Measurements from ENCODE around the gene MAP4K3. TPM values are rescaled to one million over a fixed set of nuclear protein-coding genes. Genes with fewer than 3 reads are reported as not detected.

Gene MAP4K3
- total RNA-seq, 1 experiment from 2014 or later = 35.5 TPM

- H3K9me3 ChIP-seq (ENCODE audit: low read depth, low read length, poor library complexity, severe bottlenecking) = no peaks in the 10 kb centered on the region
- no peak for TF ChIP-seq EZH2 (IDR thresholded peaks at IDR 0.05; ENCODE audit: borderline replicate concordance, low read depth, low read length, poor library complexity, severe bottlenecking)
- no peak for TF ChIP-seq CTCF (conservative IDR thresholded peaks at IDR 0.05; ENCODE audit: low read depth, low read length)
- BruUV-seq (replicated peaks) = no TSS peak
- H3K27ac ChIP-seq (ENCODE audit: low read depth, low read length, poor library complexity, severe bottlenecking) = no peak overlapping the region
- DNase-seq (ENCODE audit: low spot score) = no peak
- H3K4me1 ChIP-seq (ENCODE audit: insufficient read depth, low read length, poor library complexity, severe bottlenecking) = no peaks in the 10 kb centered on the region
- intact Hi-C loops (cut with micrococcal nuclease; ENCODE audit: unreplicated experiment) = no loop called here
- H3K27me3 ChIP-seq (replicated peaks; ENCODE audit: insufficient read depth, low read depth, low read length, poor library complexity) = no peaks in the 10 kb centered on the region
- no peaks in the 10 kb centered on the region for H3K36me3 ChIP-seq (ENCODE audit: insufficient read depth, low read length, poor library complexity, severe bottlenecking)
- ChIA-PET POLR2A (ENCODE audit: low non-redundant PET) (no interaction called here), CTCF (no interaction called here)
- H3K4me3 ChIP-seq (ENCODE audit: low read depth, low read length, poor library complexity, severe bottlenecking) = no peak overlapping the region
Observed at GRCh38 chr2:39320162-39320561, 116.9 kb downstream of the MAP4K3 start.

GRCh38 chr2:39313575-39313974 is 123.5 kb downstream of the MAP4K3 start:
- no peak for DNase-seq (ENCODE audit: low spot score)
- Histone ChIP-seq H3K9me3 (ENCODE audit: low read depth, low read length, poor library complexity, severe bottlenecking) (no peaks in the 10 kb centered on the region), H3K27me3 (replicated peaks; ENCODE audit: insufficient read depth, low read depth, low read length, poor library complexity) (no peaks in the 10 kb centered on the region), H3K36me3 (ENCODE audit: insufficient read depth, low read length, poor library complexity, severe bottlenecking) (no peaks in the 10 kb centered on the region), H3K4me3 (ENCODE audit: low read depth, low read length, poor library complexity, severe bottlenecking) (no peak overlapping the region), H3K4me1 (ENCODE audit: insufficient read depth, low read length, poor library complexity, severe bottlenecking) (no peaks in the 10 kb centered on the region), H3K27ac (ENCODE audit: low read depth, low read length, poor library complexity, severe bottlenecking) (no peak overlapping the region)
- TF ChIP-seq EZH2 (IDR thresholded peaks at IDR 0.05; ENCODE audit: borderline replicate concordance, low read depth, low read length, poor library complexity, severe bottlenecking) (no peak), CTCF (conservative IDR thresholded peaks at IDR 0.05; ENCODE audit: low read depth, low read length) (no peak)
- CTCF ChIA-PET = no interaction called here
- intact Hi-C loops (cut with micrococcal nuclease; ENCODE audit: unreplicated experiment) = no loop called here
- no TSS peak for BruUV-seq (replicated peaks)
- POLR2A ChIA-PET (ENCODE audit: low non-redundant PET) = no interaction called here

- no peak overlapping the region for H3K27ac ChIP-seq (ENCODE audit: low read depth, low read length, poor library complexity, severe bottlenecking)
- H3K9me3 ChIP-seq (ENCODE audit: low read depth, low read length, poor library complexity, severe bottlenecking) = no peaks in the 10 kb centered on the region
- H3K4me3 ChIP-seq (ENCODE audit: low read depth, low read length, poor library complexity, severe bottlenecking) = no peak overlapping the region
- CTCF ChIA-PET = no interaction called here
- DNase-seq (ENCODE audit: low spot score) = no peak
- H3K27me3 ChIP-seq (replicated peaks; ENCODE audit: insufficient read depth, low read depth, low read length, poor library complexity) = no peaks in the 10 kb centered on the region
- no TSS peak for BruUV-seq (replicated peaks)
- H3K36me3 ChIP-seq (ENCODE audit: insufficient read depth, low read length, poor library complexity, severe bottlenecking) = no peaks in the 10 kb centered on the region
- intact Hi-C loops (cut with micrococcal nuclease; ENCODE audit: unreplicated experiment) = no loop called here
- no peaks in the 10 kb centered on the region for H3K4me1 ChIP-seq (ENCODE audit: insufficient read depth, low read length, poor library complexity, severe bottlenecking)
- no peak for TF ChIP-seq EZH2 (IDR thresholded peaks at IDR 0.05; ENCODE audit: borderline replicate concordance, low read depth, low read length, poor library complexity, severe bottlenecking)
- TF ChIP-seq CTCF (conservative IDR thresholded peaks at IDR 0.05; ENCODE audit: low read depth, low read length) = no peak
- POLR2A ChIA-PET (ENCODE audit: low non-redundant PET) = no interaction called here
Observed at GRCh38 chr2:39311469-39311868, 125.6 kb downstream of the MAP4K3 start.

All from A673 (cell line).